ENCODE data around the gene AP2B1.

- TF ChIP-seq POLR2A (IDR thresholded peaks at IDR 0.05; ENCODE audit: low read depth, low read length) (no peak), POLR2AphosphoS5 (IDR thresholded peaks at IDR 0.05; ENCODE audit: low read depth, low read length) (no peak)
Measured at GRCh38 chr17:35584061-35584460, 3.1 kb upstream of the AP2B1 start.

Measured in GM12891 (cell line).